Measurements from ENCODE around the gene AXIN1.

DNA sequence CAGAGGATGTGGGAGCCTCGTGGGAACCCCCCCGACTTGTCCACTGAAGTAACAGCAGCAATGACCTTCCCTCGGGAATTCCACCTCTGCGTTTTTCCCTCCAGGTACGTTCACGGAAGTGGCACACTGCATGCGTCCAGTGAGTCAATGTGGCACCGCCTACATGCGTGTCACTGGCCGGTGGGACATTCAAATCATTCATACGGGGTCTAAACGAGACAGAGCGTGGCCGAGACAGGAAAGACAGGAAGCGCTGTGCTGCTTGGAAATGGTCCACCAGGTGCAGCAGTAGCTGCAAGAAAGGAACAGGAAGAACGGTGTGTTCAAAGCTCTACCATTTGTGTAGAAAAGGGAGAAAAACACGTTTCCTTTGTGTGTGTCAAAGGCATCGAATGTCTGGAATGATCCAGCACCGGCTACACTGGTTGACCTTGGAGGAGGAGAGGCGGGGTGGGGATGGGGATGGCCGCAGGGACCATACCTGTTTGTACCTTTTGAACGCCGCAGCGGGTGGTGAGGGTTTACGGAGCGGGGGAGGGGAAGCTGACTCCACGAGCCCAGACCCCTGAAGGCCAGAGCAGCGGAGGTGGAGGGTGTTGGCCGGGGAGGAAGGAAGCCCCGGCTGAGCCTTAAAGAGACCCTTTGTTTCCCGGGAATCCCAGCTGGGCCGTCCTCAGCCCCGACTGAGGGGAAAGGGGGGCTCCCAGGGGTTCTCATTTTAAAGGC is 31.0 kb upstream of the AXIN1 start:
- TF ChIP-seq EZH2 (IDR thresholded peaks at IDR 0.05; ENCODE audit: borderline replicate concordance, low read depth, low read length, severe bottlenecking) = no peak
- TF ChIP-seq, protein P1, sequence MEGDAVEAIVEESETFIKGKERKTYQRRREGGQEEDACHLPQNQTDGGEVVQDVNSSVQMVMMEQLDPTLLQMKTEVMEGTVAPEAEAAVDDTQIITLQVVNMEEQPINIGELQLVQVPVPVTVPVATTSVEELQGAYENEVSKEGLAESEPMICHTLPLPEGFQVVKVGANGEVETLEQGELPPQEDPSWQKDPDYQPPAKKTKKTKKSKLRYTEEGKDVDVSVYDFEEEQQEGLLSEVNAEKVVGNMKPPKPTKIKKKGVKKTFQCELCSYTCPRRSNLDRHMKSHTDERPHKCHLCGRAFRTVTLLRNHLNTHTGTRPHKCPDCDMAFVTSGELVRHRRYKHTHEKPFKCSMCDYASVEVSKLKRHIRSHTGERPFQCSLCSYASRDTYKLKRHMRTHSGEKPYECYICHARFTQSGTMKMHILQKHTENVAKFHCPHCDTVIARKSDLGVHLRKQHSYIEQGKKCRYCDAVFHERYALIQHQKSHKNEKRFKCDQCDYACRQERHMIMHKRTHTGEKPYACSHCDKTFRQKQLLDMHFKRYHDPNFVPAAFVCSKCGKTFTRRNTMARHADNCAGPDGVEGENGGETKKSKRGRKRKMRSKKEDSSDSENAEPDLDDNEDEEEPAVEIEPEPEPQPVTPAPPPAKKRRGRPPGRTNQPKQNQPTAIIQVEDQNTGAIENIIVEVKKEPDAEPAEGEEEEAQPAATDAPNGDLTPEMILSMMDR (IDR thresholded peaks at IDR 0.05; ENCODE audit: extremely low read depth in 1 of 2, insufficient read depth in 1 of 2, low read depth in 1 of 2, low read length in 2 of 2) = no peak

All from endothelial cell of umbilical vein (primary cell).